Measurements from ENCODE around the gene RFX1.
"Not testable (repeated sequence)": the region's sequence is repeated elsewhere in the genome, so short reads cannot be mapped to it uniquely, and the experiment has no call there.

The RFX1 gene

DNA sequence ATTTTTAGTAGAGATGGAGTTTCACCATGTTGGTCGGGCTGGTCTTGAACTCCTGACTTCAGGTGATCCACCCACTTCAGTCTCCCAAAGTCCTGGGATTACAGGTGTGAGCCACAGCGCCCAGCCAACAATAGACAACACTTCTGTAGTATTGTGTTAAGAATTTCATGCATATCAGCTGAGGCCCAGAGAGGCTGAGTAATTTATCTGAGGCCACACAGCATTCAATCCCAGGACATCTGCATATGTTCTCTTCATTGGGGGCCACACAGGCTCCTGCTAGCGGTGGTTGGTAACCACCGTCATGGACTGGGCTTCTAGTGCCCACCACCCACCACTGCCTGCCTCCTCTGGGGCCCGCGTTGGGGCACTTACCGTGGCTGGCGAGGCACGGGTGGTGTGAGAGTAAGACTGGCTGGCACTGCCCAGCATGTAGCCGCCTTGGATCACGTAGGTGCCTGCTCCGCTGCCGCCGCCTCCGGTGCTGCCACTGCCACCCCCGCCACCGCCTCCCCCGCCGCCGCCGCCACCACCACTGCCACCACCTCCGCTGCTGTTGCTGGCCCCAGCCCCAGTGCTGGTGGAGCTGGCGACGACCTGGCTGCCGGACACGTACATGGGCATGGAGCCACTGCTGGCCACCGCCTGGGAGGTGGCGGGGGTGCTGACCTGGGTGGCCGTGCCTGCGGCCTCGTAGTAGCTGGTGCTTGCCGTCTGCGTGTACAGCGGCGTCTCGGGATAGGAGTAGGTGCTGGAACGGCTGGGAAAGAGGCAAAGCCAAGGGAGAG is 33.6 kb downstream of the RFX1 start:
- no peak for DNase-seq
- no peak for TF ChIP-seq GATA1 (IDR thresholded peaks at IDR 0.05; ENCODE audit: low read depth, low read length)
- TF ChIP-seq POLR2A (IDR thresholded peaks at IDR 0.05; ENCODE audit: low read length) = no peak

DNA sequence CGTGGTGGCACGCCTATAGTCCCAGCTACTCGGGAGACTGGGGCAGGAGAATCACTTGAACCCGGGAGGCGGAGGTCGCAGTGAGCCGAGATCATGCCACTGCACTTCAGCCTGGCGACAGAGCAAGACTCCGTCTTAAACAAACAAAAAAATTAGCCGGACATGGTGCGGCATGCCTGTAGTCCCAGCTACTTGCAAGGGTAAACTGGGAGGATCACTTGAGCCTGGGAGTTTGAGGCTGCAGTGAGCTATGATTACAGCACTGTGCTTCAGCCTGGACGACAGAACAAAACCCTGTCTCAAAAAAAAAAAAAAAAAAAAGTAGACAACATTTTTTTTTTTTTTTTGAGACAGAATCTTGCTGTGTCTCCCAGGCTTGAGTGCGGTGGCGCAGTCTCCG is 34.3 kb downstream of the RFX1 start:
- DNase-seq = not testable (repeated sequence)

DNA sequence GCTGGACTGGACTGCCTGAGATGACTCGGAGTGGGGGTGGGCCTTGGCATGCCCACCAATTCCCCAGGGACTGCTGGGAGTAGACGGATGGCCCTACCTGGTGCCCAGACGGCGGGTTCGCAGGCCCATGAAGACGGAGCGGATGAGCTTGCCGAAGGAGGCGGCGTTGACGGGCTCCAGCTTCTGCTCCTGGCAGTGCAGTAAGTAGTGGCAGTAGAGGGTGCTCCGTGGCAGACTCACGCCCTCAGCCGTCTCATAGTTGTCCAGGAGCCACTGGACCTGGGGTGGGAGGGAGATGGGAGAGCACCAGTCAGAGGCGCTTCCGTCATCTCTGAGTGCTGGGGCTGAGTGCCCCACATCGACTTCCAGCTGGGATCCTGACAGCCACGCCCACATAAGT is 36.2 kb downstream of the RFX1 start:
- DNase-seq = no peak
- TF ChIP-seq GATA1 (IDR thresholded peaks at IDR 0.05; ENCODE audit: low read depth, low read length) (no peak), POLR2A (IDR thresholded peaks at IDR 0.05; ENCODE audit: low read length) (no peak)

GRCh38 chr19:13968999-13969398 is 37.1 kb downstream of the RFX1 start:
- DNase-seq = no peak
- TF ChIP-seq POLR2A (IDR thresholded peaks at IDR 0.05; ENCODE audit: low read length) (no peak), GATA1 (IDR thresholded peaks at IDR 0.05; ENCODE audit: low read depth, low read length) (no peak)

DNA sequence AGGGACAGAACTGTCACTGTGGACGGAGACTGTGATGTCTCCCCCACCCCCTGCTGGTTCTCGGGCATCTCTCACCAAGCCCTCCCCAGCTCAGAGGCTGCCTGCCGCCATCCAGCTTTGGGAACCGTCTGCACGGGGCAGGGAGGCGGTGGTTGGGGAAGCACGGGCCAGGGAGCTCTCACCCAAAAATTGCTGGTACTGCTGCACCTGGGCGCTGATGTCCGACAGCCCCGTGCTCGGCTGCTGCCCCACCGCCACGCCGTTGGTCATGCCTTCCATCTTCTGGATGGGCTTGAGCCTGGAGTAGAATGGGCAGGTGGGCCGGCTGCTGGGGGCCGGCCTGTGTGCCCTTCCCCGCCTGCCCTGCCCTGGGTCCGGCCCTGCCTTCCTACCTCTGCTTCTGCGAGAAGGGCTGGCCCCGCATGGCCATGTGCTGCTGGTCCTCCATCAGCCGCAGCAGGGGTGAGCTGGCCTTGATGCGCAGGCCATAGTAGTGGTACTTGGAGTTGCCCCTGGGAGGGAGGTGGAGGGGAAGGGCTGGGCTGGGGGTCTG is 37.7 kb downstream of the RFX1 start:
- no peak for DNase-seq
- TF ChIP-seq POLR2A (IDR thresholded peaks at IDR 0.05; ENCODE audit: low read length) (no peak), GATA1 (IDR thresholded peaks at IDR 0.05; ENCODE audit: low read depth, low read length) (no peak)

DNA sequence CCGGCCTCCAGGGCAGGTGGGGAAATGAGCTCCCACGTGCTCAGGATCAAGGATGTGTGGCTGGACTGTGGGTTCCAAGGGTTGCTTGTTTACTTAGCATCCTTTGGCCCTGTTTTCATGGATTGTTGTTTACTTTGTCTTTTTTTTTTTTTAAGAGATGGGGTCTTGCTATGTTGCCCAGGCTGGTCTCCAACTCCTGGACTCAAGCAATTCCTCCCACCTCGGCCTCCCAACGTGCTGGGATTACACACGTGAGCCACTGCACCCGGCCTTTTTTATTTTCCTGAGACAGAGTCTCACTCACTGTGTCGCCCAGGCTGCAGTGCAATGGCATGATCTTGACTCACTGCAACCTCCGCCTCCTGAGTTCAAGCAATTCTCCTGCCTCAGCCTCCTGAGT is 38.9 kb downstream of the RFX1 start:
- DNase-seq = not testable (repeated sequence)

- no peak for DNase-seq
- TF ChIP-seq POLR2A (IDR thresholded peaks at IDR 0.05; ENCODE audit: low read length) = no peak
- no peak for TF ChIP-seq GATA1 (IDR thresholded peaks at IDR 0.05; ENCODE audit: low read depth, low read length)
Observed at GRCh38 chr19:13966684-13967128, 39.4 kb downstream of the RFX1 start.

- TF ChIP-seq GATA1 (IDR thresholded peaks at IDR 0.05; ENCODE audit: low read depth, low read length) (no peak), POLR2A (IDR thresholded peaks at IDR 0.05; ENCODE audit: low read length) (no peak)
- DNase-seq = no peak
Observed at GRCh38 chr19:13965926-13966683, 40.0 kb downstream of the RFX1 start.

DNA sequence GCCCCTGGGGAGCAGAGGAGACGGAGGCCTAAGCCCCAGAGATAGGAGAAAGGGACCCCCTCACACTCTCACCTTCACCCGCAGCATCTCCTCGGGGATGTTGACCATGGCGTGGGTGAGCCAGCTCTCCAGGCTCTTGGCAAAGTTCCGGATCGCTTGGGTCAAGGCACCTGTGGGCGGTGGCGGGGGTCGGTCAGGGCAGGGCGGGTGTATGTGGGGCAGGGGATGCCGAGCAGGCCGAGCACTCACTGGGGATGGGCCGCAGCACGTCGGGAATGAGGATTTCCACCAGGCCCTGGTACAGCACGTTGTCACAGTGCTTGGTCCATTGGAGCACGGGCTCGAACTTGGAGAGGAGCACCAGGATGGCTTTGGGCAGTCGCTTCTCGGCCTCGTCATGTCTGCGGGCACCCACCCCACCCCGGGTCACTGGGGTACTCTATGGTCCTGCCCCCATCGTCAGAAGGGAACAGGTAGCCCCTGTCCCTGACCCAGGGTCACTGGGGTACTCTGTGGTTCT is 40.7 kb downstream of the RFX1 start:
- TF ChIP-seq GATA1 (IDR thresholded peaks at IDR 0.05; ENCODE audit: low read depth, low read length) (no peak), POLR2A (IDR thresholded peaks at IDR 0.05; ENCODE audit: low read length) (no peak)
- DNase-seq = no peak

GRCh38 chr19:13964776-13965175 is 41.3 kb downstream of the RFX1 start:
- no peak for DNase-seq

GRCh38 chr19:13963603-13964105 is 42.5 kb downstream of the RFX1 start:
- TF ChIP-seq POLR2A (IDR thresholded peaks at IDR 0.05; ENCODE audit: low read length) (no peak), GATA1 (IDR thresholded peaks at IDR 0.05; ENCODE audit: low read depth, low read length) (no peak)
- DNase-seq = no peak

More at GRCh38 chr19:13964776-13965175, 41.3 kb downstream of the RFX1 start:
- no peak for TF ChIP-seq GATA1 (IDR thresholded peaks at IDR 0.05; ENCODE audit: low read depth, low read length)
- no peak for TF ChIP-seq POLR2A (IDR thresholded peaks at IDR 0.05; ENCODE audit: low read length)

DNA sequence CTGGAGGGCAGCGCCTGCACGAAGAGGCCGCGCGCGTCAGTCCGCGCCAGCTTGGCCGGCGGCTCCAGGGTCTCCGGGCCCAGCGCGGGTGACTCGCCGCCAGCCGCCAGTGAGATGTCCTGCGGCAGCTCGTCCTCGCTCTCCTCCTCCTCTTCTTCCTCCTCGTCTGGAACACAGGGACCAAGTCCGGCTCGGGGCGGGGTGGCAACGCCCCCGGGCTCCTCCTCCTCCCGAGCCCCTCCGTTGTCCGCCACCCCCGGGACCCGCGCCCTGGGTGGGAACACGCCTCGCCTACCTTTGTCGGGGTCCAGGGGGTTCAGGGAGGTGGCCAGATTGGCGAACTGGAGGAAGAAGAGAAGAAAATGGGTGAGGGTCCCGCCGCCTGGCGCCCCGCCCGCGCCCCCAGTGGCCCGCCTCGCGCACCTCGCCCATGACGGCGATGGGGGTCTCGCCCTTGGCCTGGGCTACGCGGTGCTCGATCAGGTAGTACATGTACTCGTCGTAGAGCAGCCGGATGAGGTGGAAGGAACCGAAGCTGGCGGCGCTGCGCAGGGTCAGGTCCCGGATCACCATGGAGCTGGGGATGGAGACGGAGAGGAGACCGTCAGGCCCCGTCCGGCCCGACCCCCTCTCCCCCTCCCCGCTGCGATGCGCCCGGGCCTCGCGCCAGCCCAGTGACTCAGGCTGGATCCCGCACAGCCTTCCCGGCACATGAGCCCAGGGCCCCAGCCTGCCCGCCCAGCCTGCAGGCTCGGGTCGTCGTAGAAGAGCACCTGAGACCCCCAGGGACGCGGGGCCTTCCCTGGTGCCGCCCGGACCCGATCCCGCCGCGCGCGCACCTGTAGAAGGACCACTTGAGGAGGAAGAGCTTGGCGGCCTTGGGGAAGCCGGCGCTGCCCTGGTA is 43.2 kb downstream of the RFX1 start:
- no peak for DNase-seq

More for the DNA sequence above, 43.2 kb downstream of the RFX1 start:
- no peak for TF ChIP-seq GATA1 (IDR thresholded peaks at IDR 0.05; ENCODE audit: low read depth, low read length)
- TF ChIP-seq POLR2A (IDR thresholded peaks at IDR 0.05; ENCODE audit: low read length) = no peak

Measured in erythroblast (primary cell).